ENCODE data around the gene OTX1.
A peak's percentile ranks its signal among the peaks of the same experiment; 100 is the strongest.

- TF ChIP-seq EZH2 (IDR thresholded peaks at IDR 0.05; ENCODE audit: borderline replicate concordance, low read depth, low read length, severe bottlenecking) (peak; percentile 89), CTCF (IDR thresholded peaks at IDR 0.05; ENCODE audit: extremely low read depth in 1 of 2, insufficient read depth in 1 of 2, low read depth in 1 of 2, low read length in 2 of 2) (no peak), MYC (IDR thresholded peaks at IDR 0.05; ENCODE audit: low read depth, low read length) (no peak), MAX (IDR thresholded peaks at IDR 0.05; ENCODE audit: insufficient read depth, insufficient read length) (no peak), POLR2A (IDR thresholded peaks at IDR 0.05; ENCODE audit: low read depth, low read length) (no peak)
Observed at GRCh38 chr2:63048367-63049171, 2.1 kb upstream of the OTX1 start.

Data from endothelial cell of umbilical vein (primary cell).